SK-N-SH treated with all-trans-retinoic acid at 6 μM for 48 hours (cell line): ENCODE results near the gene RPLP2.

Source experiments
- ATAC-seq: fragments of 200-7000 bp; cut with Tn5 transposase; 3 replicates; pipeline ENCODE4 v1.9.1; 2020; ENCODE audit warnings: mild to moderate bottlenecking, moderate library complexity
- ARNTL ChIP-seq: fragments of 450-650 bp; formaldehyde crosslinking; IDR thresholded peaks from 2 replicates; pipeline ENCODE4 v1.5.0; 2020; ENCODE audit warnings: low read depth, mild to moderate bottlenecking, moderate library complexity, borderline replicate concordance
- BACH2 ChIP-seq: fragments of 250-450 bp; sonication (Bioruptor Pico); IDR thresholded peaks from 2 replicates; pipeline ENCODE4 v1.9.0; 2021; ENCODE audit warnings: mild to moderate bottlenecking, borderline replicate concordance
- CREB5 ChIP-seq: fragments of 250-450 bp; sonication (Bioruptor Pico); IDR thresholded peaks from 2 replicates; pipeline ENCODE4 v1.5.1; 2020; ENCODE audit warnings: low read depth, mild to moderate bottlenecking, moderate library complexity
- CSDC2 ChIP-seq: fragments of 250-450 bp; sonication (Bioruptor Pico); IDR thresholded peaks from 2 replicates; pipeline ENCODE4 v1.5.0; 2020; ENCODE audit warnings: mild to moderate bottlenecking, moderate library complexity
- CSRNP3 ChIP-seq: fragments of 250-450 bp; sonication (Bioruptor Pico); IDR thresholded peaks from 2 replicates; pipeline ENCODE4 v1.5.1; 2021; ENCODE audit warnings: mild to moderate bottlenecking, moderate library complexity
- ESRRG ChIP-seq: fragments of 250-450 bp; sonication (Bioruptor Pico); IDR thresholded peaks from 2 replicates; pipeline ENCODE4 v1.6.1; 2021; ENCODE audit warnings: mild to moderate bottlenecking
- GLIS3 ChIP-seq: fragments of 250-450 bp; sonication (Bioruptor Pico); IDR thresholded peaks from 2 replicates; pipeline ENCODE4 v1.5.0; 2020; ENCODE audit warnings: mild to moderate bottlenecking, moderate library complexity
- ISL1 ChIP-seq: fragments of 250-450 bp; sonication (Bioruptor Pico); IDR thresholded peaks from 2 replicates; pipeline ENCODE4 v2.1.2; 2022; ENCODE audit warnings: mild to moderate bottlenecking, moderate library complexity
- PATZ1 ChIP-seq: fragments of 250-450 bp; sonication (Bioruptor Pico); IDR thresholded peaks from 2 replicates; pipeline ENCODE4 v1.8.0; 2020; ENCODE audit warnings: mild to moderate bottlenecking, moderate library complexity, borderline replicate concordance
- POU6F1 ChIP-seq: fragments of 250-450 bp; sonication (Bioruptor Pico); IDR thresholded peaks from 2 replicates; pipeline ENCODE4 v1.8.0; 2021; ENCODE audit warnings: low read depth, mild to moderate bottlenecking, moderate library complexity, borderline replicate concordance
- RARB ChIP-seq: fragments of 250-450 bp; sonication (Bioruptor Pico); IDR thresholded peaks from 2 replicates; pipeline ENCODE4 v1.8.0; 2021; ENCODE audit warnings: mild to moderate bottlenecking, moderate library complexity
- SNAI2 ChIP-seq: fragments of 250-450 bp; sonication (Bioruptor Pico); IDR thresholded peaks from 2 replicates; pipeline ENCODE4 v1.5.0; 2020; ENCODE audit warnings: mild to moderate bottlenecking, moderate library complexity
- TCF4 ChIP-seq: fragments of 250-450 bp; sonication (Bioruptor Pico); IDR thresholded peaks from 2 replicates; pipeline ENCODE4 v1.8.0; 2021; ENCODE audit warnings: mild to moderate bottlenecking, moderate library complexity, borderline replicate concordance
- TOX ChIP-seq: fragments of 250-450 bp; sonication (Bioruptor Pico); IDR thresholded peaks from 2 replicates; pipeline ENCODE4 v1.8.0; 2021; ENCODE audit warnings: mild to moderate bottlenecking, moderate library complexity, borderline replicate concordance
- TSHZ2 ChIP-seq: fragments of 250-450 bp; sonication (Bioruptor Pico); IDR thresholded peaks from 2 replicates; pipeline ENCODE4 v1.5.0; 2020; ENCODE audit warnings: mild to moderate bottlenecking, moderate library complexity
- ZC3H10 ChIP-seq: fragments of 250-450 bp; sonication (Bioruptor Pico); IDR thresholded peaks from 2 replicates; pipeline ENCODE4 v1.5.1; 2021; ENCODE audit warnings: mild to moderate bottlenecking, moderate library complexity
- ZFP30 ChIP-seq: fragments of 450-650 bp; formaldehyde crosslinking; IDR thresholded peaks from 2 replicates; pipeline ENCODE4 v1.5.0; 2022; ENCODE audit warnings: mild to moderate bottlenecking, moderate library complexity
- ZNF565 ChIP-seq: fragments of 450-650 bp; formaldehyde crosslinking; conservative IDR thresholded peaks from 2 replicates; pipeline ENCODE4 v1.5.0; 2020; ENCODE audit warnings: low read depth, mild to moderate bottlenecking, moderate library complexity
- ZNF70 ChIP-seq: fragments of 450-650 bp; formaldehyde crosslinking; IDR thresholded peaks from 2 replicates; pipeline ENCODE4 v1.5.0; 2020; ENCODE audit warnings: mild to moderate bottlenecking, moderate library complexity

RPLP2 gene

GRCh38 chr11:849951-850774 lies 40.4 kb downstream of the RPLP2 start:
- ATAC-seq: no peak
- no peak for TF ChIP-seq POU6F1 (CRISPR knock-in tag)
- no peak for TF ChIP-seq CSDC2 (CRISPR knock-in tag)
- TF ChIP-seq ZC3H10 (CRISPR knock-in tag): no peak
- TF ChIP-seq ARNTL (CRISPR knock-in tag): no peak

DNA sequence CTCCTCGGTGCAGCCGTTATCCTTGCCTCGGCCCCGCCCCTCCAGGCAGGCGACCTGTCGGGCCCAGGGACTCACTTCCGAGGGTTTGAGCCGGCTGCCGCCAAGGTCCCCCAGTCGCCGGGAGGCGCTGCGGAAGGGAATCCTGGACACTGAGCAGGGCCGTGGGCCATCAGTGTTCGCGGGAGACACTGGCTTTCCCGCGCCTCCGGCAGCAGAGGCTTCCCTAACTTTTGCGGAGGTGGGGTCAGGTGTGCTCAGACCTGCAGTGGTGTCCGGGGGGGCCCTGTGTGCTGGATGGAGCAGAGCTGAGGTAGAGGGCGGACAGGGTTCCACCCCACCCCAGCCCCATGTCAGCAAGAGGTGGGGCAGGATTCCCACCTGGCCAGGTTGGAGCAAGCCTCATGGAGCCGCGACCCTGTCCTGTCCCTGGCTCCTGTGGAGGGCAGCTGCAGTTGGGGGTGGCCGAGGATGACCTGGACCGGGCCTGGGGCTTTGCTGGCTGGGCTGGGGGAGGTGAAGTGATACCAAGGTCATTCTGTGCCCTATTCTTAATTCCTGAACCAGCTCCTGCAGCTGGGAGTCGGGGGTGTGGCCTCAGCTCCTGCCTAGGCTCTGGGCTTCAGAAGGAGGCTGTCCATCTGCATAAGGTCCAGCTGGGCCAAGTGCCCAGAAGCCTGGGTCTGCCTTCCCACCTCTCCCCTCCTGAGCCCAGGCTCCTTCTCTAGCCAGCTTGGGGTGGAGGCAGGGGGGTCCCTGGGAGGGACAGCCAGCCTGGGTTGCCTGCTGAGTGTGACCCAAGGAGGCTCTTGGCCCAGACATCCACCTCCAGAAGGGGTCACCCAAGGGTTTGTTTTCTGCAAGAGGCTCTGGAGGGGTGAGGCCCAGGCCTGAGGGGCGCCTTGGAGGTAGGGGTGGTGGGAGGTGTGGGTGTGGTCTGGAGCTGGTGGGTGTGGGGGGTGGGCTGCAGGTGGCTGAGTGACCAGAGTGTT lies 41.3 kb downstream of the RPLP2 start:
- ATAC-seq: peak; percentile 8
- no peak for TF ChIP-seq GLIS3
- no peak for TF ChIP-seq PATZ1 (CRISPR knock-in tag)
- TF ChIP-seq ZNF70: no peak
- no peak for TF ChIP-seq RARB (CRISPR knock-in tag)
- no peak for TF ChIP-seq TCF4 (CRISPR knock-in tag)
- no peak for TF ChIP-seq ESRRG (CRISPR knock-in tag)
- TF ChIP-seq ZC3H10 (CRISPR knock-in tag): no peak
- no peak for TF ChIP-seq CREB5 (CRISPR knock-in tag)
- no peak for TF ChIP-seq CSRNP3
- TF ChIP-seq ARNTL (CRISPR knock-in tag): no peak
- TF ChIP-seq ZFP30 (CRISPR knock-in tag): no peak
- TF ChIP-seq BACH2 (CRISPR knock-in tag): no peak
- TF ChIP-seq ISL1 (CRISPR knock-in tag): no peak
- no peak for TF ChIP-seq SNAI2 (CRISPR knock-in tag)
- TF ChIP-seq, all 23 proteins: peak for 0

GRCh38 chr11:852762-853161 lies 43.0 kb downstream of the RPLP2 start:
- ATAC-seq: no peak
- no peak for TF ChIP-seq PATZ1 (CRISPR knock-in tag)
- no peak for TF ChIP-seq RARB (CRISPR knock-in tag)
- TF ChIP-seq TSHZ2: no peak
- TF ChIP-seq POU6F1 (CRISPR knock-in tag): no peak
- TF ChIP-seq ZNF70: no peak
- TF ChIP-seq CSDC2 (CRISPR knock-in tag): no peak
- TF ChIP-seq TOX: no peak
- no peak for TF ChIP-seq ZC3H10 (CRISPR knock-in tag)
- no peak for TF ChIP-seq CREB5 (CRISPR knock-in tag)
- TF ChIP-seq ESRRG (CRISPR knock-in tag): no peak
- TF ChIP-seq GLIS3: no peak
- no peak for TF ChIP-seq SNAI2 (CRISPR knock-in tag)
- TF ChIP-seq ZNF565 (CRISPR knock-in tag): no peak
- TF ChIP-seq ZFP30 (CRISPR knock-in tag): no peak
